ENCODE measurements around the gene BCLAF3. TPM values are rescaled to one million over a fixed set of nuclear protein-coding genes. Genes with fewer than 3 reads are reported as not detected.

BCLAF3 gene
- total RNA-seq (25.6 TPM), polyA plus RNA-seq (3.8 TPM)

GRCh38 chrX:19990556-19991349, at the start of gene BCLAF3:
TSS of gene BCLAF3 (minus strand) at chrX:19991061. CDS start at chrX:19970264, 20,797 bp downstream.
- under 1% methylated on average over 66 of the region's 103 CpGs for WGBS
- H3K4me1 ChIP-seq (ENCODE audit: insufficient read depth), result no peaks in the 10 kb centered on the region
- peak within 1 kb of the TSS; percentile 80 for H3K4me3 ChIP-seq (ENCODE audit: low read depth, low read length)

GRCh38 chrX:20038966-20039365, 48.1 kb upstream of the BCLAF3 start:
- Histone ChIP-seq H3K4me3 (ENCODE audit: low read depth, low read length) (no peak overlapping the region), H3K36me3 (ENCODE audit: insufficient read depth) (no peaks in the 10 kb centered on the region), H3K4me1 (ENCODE audit: insufficient read depth) (no peaks in the 10 kb centered on the region), H3K27ac (ENCODE audit: low read depth) (no peak overlapping the region)
- DNase-seq (ENCODE audit: extremely low spot score), result no peak
- 76% methylated on average over 3 of the region's 3 CpGs for WGBS

More at GRCh38 chrX:19990556-19991349, at the start of gene BCLAF3:
- peak; percentile 59 for DNase-seq (ENCODE audit: extremely low spot score)
- peaks cover under 1% of the 10 kb centered on the region for H3K36me3 ChIP-seq (ENCODE audit: insufficient read depth)
- peak within 1 kb of the TSS; percentile 41 for H3K27ac ChIP-seq (ENCODE audit: low read depth)

GRCh38 chrX:20037186-20037585, 46.3 kb upstream of the BCLAF3 start:
- Histone ChIP-seq H3K36me3 (ENCODE audit: insufficient read depth) (no peaks in the 10 kb centered on the region), H3K4me3 (ENCODE audit: low read depth, low read length) (no peak overlapping the region), H3K27ac (ENCODE audit: low read depth) (no peak overlapping the region), H3K4me1 (ENCODE audit: insufficient read depth) (no peaks in the 10 kb centered on the region)
- WGBS, result 91% methylated on average over 6 of the region's 6 CpGs
- no peak for DNase-seq (ENCODE audit: extremely low spot score)

DNA sequence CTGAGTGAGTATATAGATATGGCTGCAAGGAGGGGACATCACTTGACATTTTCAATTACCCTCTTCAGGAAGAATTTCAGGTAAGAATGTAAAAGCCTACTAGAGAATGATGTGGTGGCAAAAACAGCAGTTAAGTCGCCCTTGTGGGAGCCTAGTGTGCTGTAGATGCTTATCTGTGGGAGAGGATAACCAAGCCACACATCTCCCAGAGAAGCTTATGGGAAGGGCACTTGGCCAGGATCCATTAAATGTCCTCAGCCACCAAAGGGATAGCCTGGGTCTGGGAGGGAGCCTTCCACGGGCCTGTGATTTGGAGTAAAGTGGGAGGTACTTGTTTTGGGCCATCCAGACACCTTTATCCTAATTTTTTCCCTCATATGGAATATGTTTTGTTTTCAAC, 41.3 kb upstream of the BCLAF3 start:
- no peak for DNase-seq (ENCODE audit: extremely low spot score)
- Histone ChIP-seq H3K4me3 (ENCODE audit: low read depth, low read length) (no peak overlapping the region), H3K36me3 (ENCODE audit: insufficient read depth) (no peaks in the 10 kb centered on the region), H3K4me1 (ENCODE audit: insufficient read depth) (no peaks in the 10 kb centered on the region), H3K27ac (ENCODE audit: low read depth) (no peak overlapping the region)
- 60% methylated on average over 2 of the region's 2 CpGs for WGBS

GRCh38 chrX:20029728-20030127, 38.9 kb upstream of the BCLAF3 start:
- Histone ChIP-seq H3K27ac (ENCODE audit: low read depth) (no peak overlapping the region), H3K4me1 (ENCODE audit: insufficient read depth) (no peaks in the 10 kb centered on the region), H3K36me3 (ENCODE audit: insufficient read depth) (no peaks in the 10 kb centered on the region), H3K4me3 (ENCODE audit: low read depth, low read length) (no peak overlapping the region)
- WGBS, result 55% methylated on average over 2 of the region's 2 CpGs
- peak; percentile 4 for DNase-seq (ENCODE audit: extremely low spot score)

DNA sequence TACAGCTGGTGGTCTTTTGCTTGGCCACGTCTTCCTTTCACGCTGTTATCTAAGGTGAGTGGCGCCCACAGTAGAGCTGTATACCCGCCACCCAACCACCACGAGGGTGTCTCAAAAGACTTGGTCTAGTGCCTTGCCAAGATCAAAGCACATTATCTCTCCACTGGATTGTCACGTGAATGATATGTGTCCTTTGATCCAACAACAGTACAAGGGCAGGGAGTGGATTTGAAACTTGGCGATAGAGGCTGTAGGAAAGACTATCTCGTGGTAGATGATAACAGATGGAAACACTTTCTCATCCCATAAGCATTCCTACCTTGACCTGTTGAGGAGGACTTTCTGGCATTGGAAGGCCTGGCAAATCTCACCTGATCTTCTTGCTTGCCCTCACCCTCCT, 37.7 kb upstream of the BCLAF3 start:
- 86% methylated on average over 8 of the region's 8 CpGs for WGBS

GRCh38 chrX:20026278-20026677, 35.4 kb upstream of the BCLAF3 start:
- WGBS, result 38% methylated on average over 2 of the region's 2 CpGs
- no peak overlapping the region for H3K4me3 ChIP-seq (ENCODE audit: low read depth, low read length)

More for the DNA sequence above, 37.7 kb upstream of the BCLAF3 start:
- Histone ChIP-seq H3K27ac (ENCODE audit: low read depth) (no peak overlapping the region), H3K4me3 (ENCODE audit: low read depth, low read length) (no peak overlapping the region), H3K4me1 (ENCODE audit: insufficient read depth) (no peaks in the 10 kb centered on the region), H3K36me3 (ENCODE audit: insufficient read depth) (no peaks in the 10 kb centered on the region)
- DNase-seq (ENCODE audit: extremely low spot score), result no peak

GRCh38 chrX:20019672-20020365, 29.0 kb upstream of the BCLAF3 start:
- H3K36me3 ChIP-seq (ENCODE audit: insufficient read depth), result no peaks in the 10 kb centered on the region
- DNase-seq (ENCODE audit: extremely low spot score), result no peak
- WGBS, result 90% methylated on average over 6 of the region's 6 CpGs
- no peak overlapping the region for H3K27ac ChIP-seq (ENCODE audit: low read depth)
- no peaks in the 10 kb centered on the region for H3K4me1 ChIP-seq (ENCODE audit: insufficient read depth)
- no peak overlapping the region for H3K4me3 ChIP-seq (ENCODE audit: low read depth, low read length)

More at GRCh38 chrX:20026278-20026677, 35.4 kb upstream of the BCLAF3 start:
- no peak for DNase-seq (ENCODE audit: extremely low spot score)
- H3K4me1 ChIP-seq (ENCODE audit: insufficient read depth), result no peaks in the 10 kb centered on the region
- H3K36me3 ChIP-seq (ENCODE audit: insufficient read depth), result no peaks in the 10 kb centered on the region
- no peak overlapping the region for H3K27ac ChIP-seq (ENCODE audit: low read depth)

- no peak overlapping the region for H3K27ac ChIP-seq (ENCODE audit: low read depth)
- H3K4me1 ChIP-seq (ENCODE audit: insufficient read depth), result no peaks in the 10 kb centered on the region
- H3K36me3 ChIP-seq (ENCODE audit: insufficient read depth), result no peaks in the 10 kb centered on the region
- WGBS, result 56% methylated on average over 2 of the region's 2 CpGs
- no peak overlapping the region for H3K4me3 ChIP-seq (ENCODE audit: low read depth, low read length)
- no peak for DNase-seq (ENCODE audit: extremely low spot score)
Measured at GRCh38 chrX:20016616-20016945, 25.7 kb upstream of the BCLAF3 start.

DNA sequence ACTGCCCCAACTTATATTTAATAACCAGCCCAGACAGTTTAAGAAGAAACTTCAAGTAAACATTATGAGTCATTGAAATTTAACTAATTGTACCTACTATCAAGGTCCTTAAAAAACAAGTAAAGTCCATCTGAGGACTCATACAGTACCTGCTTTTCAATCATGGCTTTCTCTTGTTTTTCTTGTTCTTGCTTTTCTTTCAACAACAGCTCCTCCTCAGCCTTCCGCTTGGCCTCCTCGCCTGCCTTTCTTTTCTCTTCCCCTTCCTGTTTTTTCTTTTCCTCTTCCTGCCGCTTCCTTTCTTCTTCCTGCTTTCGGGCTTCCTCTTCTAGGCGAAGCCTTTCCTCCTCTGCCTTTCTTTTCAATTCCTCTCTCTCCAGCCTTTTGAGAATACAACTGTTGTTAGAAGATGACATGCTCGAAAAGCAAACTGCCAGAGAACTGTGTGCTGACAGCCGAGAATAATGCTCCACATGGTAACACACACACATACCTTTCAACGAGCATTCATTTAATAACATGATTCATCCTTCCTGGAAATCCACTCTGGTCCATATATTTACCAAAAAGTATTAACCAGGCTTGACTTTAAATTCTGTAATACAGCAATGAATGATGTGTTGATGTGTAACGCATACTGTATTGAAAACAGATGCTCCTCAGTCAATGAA, 25.2 kb upstream of the BCLAF3 start:
- Histone ChIP-seq H3K4me3 (ENCODE audit: low read depth, low read length) (no peak overlapping the region), H3K36me3 (ENCODE audit: insufficient read depth) (no peaks in the 10 kb centered on the region), H3K4me1 (ENCODE audit: insufficient read depth) (no peaks in the 10 kb centered on the region), H3K27ac (ENCODE audit: low read depth) (no peak overlapping the region)
- DNase-seq (ENCODE audit: extremely low spot score), result no peak
- WGBS, result 58% methylated on average over 9 of the region's 9 CpGs

DNA sequence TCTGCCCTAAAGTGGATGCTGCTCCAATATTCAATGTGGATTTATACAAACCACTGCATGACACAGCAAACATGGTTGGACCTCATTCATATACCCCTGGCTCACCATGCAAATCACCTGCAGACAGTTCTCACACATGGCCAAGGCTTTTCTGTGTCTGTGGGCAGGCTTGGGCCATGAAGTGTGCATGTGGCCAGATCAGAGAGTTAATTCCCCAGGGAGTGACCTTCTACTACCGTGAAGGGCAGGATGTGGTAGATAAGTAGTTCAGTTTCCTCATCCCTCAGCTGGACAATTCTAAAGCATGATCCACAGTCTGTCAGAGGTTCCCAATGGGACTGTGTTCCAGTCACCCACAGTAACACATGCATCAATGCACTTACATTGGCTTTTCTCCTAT, 24.6 kb upstream of the BCLAF3 start:
- no peak overlapping the region for H3K27ac ChIP-seq (ENCODE audit: low read depth)
- WGBS, result 59% methylated on average over 1 of the region's 1 CpG
- H3K4me3 ChIP-seq (ENCODE audit: low read depth, low read length), result no peak overlapping the region
- H3K36me3 ChIP-seq (ENCODE audit: insufficient read depth), result no peaks in the 10 kb centered on the region
- no peaks in the 10 kb centered on the region for H3K4me1 ChIP-seq (ENCODE audit: insufficient read depth)
- DNase-seq (ENCODE audit: extremely low spot score), result no peak

- no peak for DNase-seq (ENCODE audit: extremely low spot score)
- Histone ChIP-seq H3K36me3 (ENCODE audit: insufficient read depth) (no peaks in the 10 kb centered on the region), H3K27ac (ENCODE audit: low read depth) (no peak overlapping the region), H3K4me1 (ENCODE audit: insufficient read depth) (no peaks in the 10 kb centered on the region), H3K4me3 (ENCODE audit: low read depth, low read length) (no peak overlapping the region)
- 83% methylated on average over 4 of the region's 4 CpGs for WGBS
Measured at GRCh38 chrX:20011608-20012007, 20.7 kb upstream of the BCLAF3 start.

DNA sequence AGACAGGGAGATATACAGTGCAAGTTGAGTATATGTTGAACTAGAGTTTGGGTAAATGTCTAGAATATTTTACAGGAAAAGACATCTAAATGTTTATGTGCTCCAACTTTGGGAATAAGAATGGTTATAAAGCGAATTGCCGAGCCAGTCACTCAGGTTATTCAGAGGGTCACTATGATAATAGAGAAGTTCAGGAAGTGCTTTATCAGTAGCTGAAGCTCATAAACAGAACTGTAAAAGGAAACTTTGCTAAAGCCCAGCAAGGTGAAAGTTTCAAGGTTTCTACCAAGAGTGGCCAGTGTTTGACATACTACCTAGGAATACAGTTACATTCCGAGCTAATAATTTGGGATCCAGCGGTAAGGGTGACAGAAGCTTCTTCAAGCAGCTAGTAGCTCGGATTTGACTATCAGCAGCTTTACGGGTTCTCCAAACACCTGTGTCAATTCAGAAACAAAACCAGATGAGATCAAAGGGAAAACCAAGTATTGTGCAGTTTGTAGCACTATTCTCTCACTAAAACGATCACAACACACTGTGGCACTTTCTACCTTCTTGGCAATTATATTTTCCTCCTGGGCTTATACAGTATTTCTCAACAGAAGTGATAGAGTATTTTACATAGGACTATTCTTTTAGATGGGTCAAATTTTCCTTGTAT, 17.2 kb upstream of the BCLAF3 start:
- WGBS, result 42% methylated on average over 7 of the region's 7 CpGs
- H3K4me1 ChIP-seq (ENCODE audit: insufficient read depth), result no peaks in the 10 kb centered on the region
- H3K4me3 ChIP-seq (ENCODE audit: low read depth, low read length), result no peak overlapping the region
- no peaks in the 10 kb centered on the region for H3K36me3 ChIP-seq (ENCODE audit: insufficient read depth)
- no peak overlapping the region for H3K27ac ChIP-seq (ENCODE audit: low read depth)
- DNase-seq (ENCODE audit: extremely low spot score), result no peak
